CD8-positive, alpha-beta memory T cell (primary cell): Measurements from ENCODE around the gene METRN. TPM values are rescaled to one million over a fixed set of nuclear protein-coding genes. Genes with fewer than 3 reads are reported as not detected.

ENCODE experiments used
- CTCF ChIA-PET: fragments of 350-600 bp; sonication (Branson Sonifier 250); formaldehyde crosslinking; loops from one replicate; lab custom pipeline; 2021; ENCODE audit warnings: antibody characterized with exemption; lab: Charles Lee
- POLR2A ChIA-PET: fragments of 350-600 bp; sonication (Branson Sonifier 250); formaldehyde crosslinking; loops from one replicate; lab custom pipeline; 2021; ENCODE audit warnings: antibody characterized with exemption; lab: Charles Lee
- DNase-seq, 5 donors: peaks; one replicate each; pipeline versions ENCODE4 v3.0.0 to v3.0.0-alpha.2; 2020 to 2022; ENCODE audit warnings: mixed read lengths in 1 of 5
- H3K27ac ChIP-seq: one replicate; pipeline ENCODE4 v1.7.0; 2013; ENCODE audit warnings: low read depth, mild to moderate bottlenecking, low read length, moderate library complexity
- H3K27me3 ChIP-seq: 2 replicates; pipeline ENCODE4 v1.7.0; 2013; ENCODE audit warnings: low read length, mild to moderate bottlenecking; ENCODE audit not compliant: insufficient read depth, poor library complexity, severe bottlenecking
- H3K36me3 ChIP-seq: 2 replicates; pipeline ENCODE4 v1.7.0; 2013; ENCODE audit warnings: mild to moderate bottlenecking, low read length, moderate library complexity; ENCODE audit not compliant: insufficient read depth
- H3K4me1 ChIP-seq: 2 replicates; pipeline ENCODE4 v1.7.0; 2013; ENCODE audit warnings: mild to moderate bottlenecking, low read length, moderate library complexity; ENCODE audit not compliant: insufficient read depth
- H3K4me3 ChIP-seq: 2 replicates; pipeline ENCODE4 v1.7.0; 2013; ENCODE audit warnings: mild to moderate bottlenecking, low read length
- H3K9me3 ChIP-seq: 2 replicates; pipeline ENCODE4 v1.7.0; 2013; ENCODE audit warnings: mild to moderate bottlenecking, low read length
- H3K27ac Mint-ChIP-seq, 8 donors: one replicate each; pipeline ENCODE4 v1.8.0; 2020 to 2021; ENCODE audit warnings: mixed read lengths in 8 of 8, mild to moderate bottlenecking in 6 of 8, inconsistent platforms in 3 of 8, moderate library complexity in 3 of 8
- H3K27me3 Mint-ChIP-seq, 2 donors: one replicate each; pipeline ENCODE4 v1.8.0; 2020 to 2021; ENCODE audit warnings: mixed read lengths in 2 of 2, mild to moderate bottlenecking in 1 of 2, moderate library complexity in 1 of 2
- H3K36me3 Mint-ChIP-seq, 3 donors: one replicate each; pipeline ENCODE4 v1.8.0; 2020 to 2021; ENCODE audit warnings: mixed read lengths in 3 of 3, inconsistent platforms in 1 of 3, mild to moderate bottlenecking in 1 of 3
- H3K4me1 Mint-ChIP-seq, 3 donors: one replicate each; pipeline ENCODE4 v1.8.0; 2020 to 2021; ENCODE audit warnings: mixed read lengths in 3 of 3, inconsistent platforms in 1 of 3, mild to moderate bottlenecking in 1 of 3
- H3K4me3 Mint-ChIP-seq, 7 donors: one replicate each; pipeline ENCODE4 v1.8.0; 2020 to 2021; ENCODE audit warnings: mixed read lengths in 7 of 7, mild to moderate bottlenecking in 6 of 7, moderate library complexity in 4 of 7, inconsistent platforms in 2 of 7
- H3K9me3 Mint-ChIP-seq, 5 donors: one replicate each; pipeline ENCODE4 v1.8.0; 2020 to 2022; ENCODE audit warnings: mixed read lengths in 5 of 5, mild to moderate bottlenecking in 3 of 5, moderate library complexity in 2 of 5, inconsistent platforms in 1 of 5
- polyA plus RNA-seq: library from polyadenylated mRNA; unstranded; fragments of 300-500 nt; fragmentation: Illumina TruSeq; gene quantifications from one replicate; pipeline ENCODE4 v1.2.3, GENCODE V29; 2021
- total RNA-seq, 2 experiments: library from RNA; stranded (reverse); gene quantifications; one replicate each; pipeline ENCODE4 v1.2.3, GENCODE V29; 2021

METRN gene
- total and polyA plus RNA-seq, 3 experiments from 2014 or later = 34.8 to 50.3 (median 38.2) TPM

- peaks cover 0 to 6% of the 10 kb centered on the region in 2 donors for H3K27me3 Mint-ChIP-seq
- no peak for DNase-seq
- Histone ChIP-seq H3K27ac (no peak within 1 kb of the TSS), H3K9me3 (no peaks in the 10 kb centered on the region), H3K27me3 (no peaks in the 10 kb centered on the region), H3K36me3 (peaks cover 4% of the 10 kb centered on the region), H3K4me1 (peaks cover 10% of the 10 kb centered on the region), H3K4me3 (no peak within 1 kb of the TSS)
- no peak within 1 kb of the TSS for H3K27ac Mint-ChIP-seq
- H3K9me3 Mint-ChIP-seq = no peaks in the 10 kb centered on the region
- ChIA-PET CTCF (interaction anchor here (1.2 to 1.3 kb wide), 2 partner anchors 13 to 66 kb away, joined by 3 read pairs; partner anchors contain the start of gene CIAO3), POLR2A (interaction anchor here (1.2 kb wide), 1 partner anchor 29 kb away, joined by 3 read pairs; no protein-coding TSS in a partner anchor)
- H3K36me3 Mint-ChIP-seq = peaks cover 0 to 30% (median 0%) of the 10 kb centered on the region in 3 donors
- H3K4me1 Mint-ChIP-seq = peaks cover 5 to 20% (median 6%) of the 10 kb centered on the region in 3 donors
- peak within 1 kb of the TSS in 5 of 7 donors; percentile 15 to 40 (median 27) for H3K4me3 Mint-ChIP-seq
Observed at GRCh38 chr16:674968-675883, 39.7 kb upstream of the METRN start, which contains the start of gene RHBDL1. Gene RHBDL1 (plus strand): TSS chr16:675671. CDS start chr16:675791, 120 bp downstream.

- H3K4me1 ChIP-seq = peaks cover 13% of the 10 kb centered on the region
- POLR2A ChIA-PET = interaction anchor here (1.1 to 1.2 kb wide), 2 partner anchors 28 to 32 kb away, joined by 3 read pairs; no protein-coding TSS in a partner anchor
Observed at GRCh38 chr16:675884-676564, 38.9 kb upstream of the METRN start.

GRCh38 chr16:676565-676902, 38.4 kb upstream of the METRN start:
- peaks cover 5% of the 10 kb centered on the region for H3K36me3 ChIP-seq
- DNase-seq = no peak
- CTCF ChIA-PET = interaction anchor here (1.2 to 1.3 kb wide), 2 partner anchors 15 to 64 kb away, joined by 3 read pairs; partner anchors contain the start of gene CIAO3
- H3K9me3 ChIP-seq = no peaks in the 10 kb centered on the region
- peaks cover 18% of the 10 kb centered on the region for H3K4me1 ChIP-seq
- POLR2A ChIA-PET = interaction anchor here (1.1 kb wide), 1 partner anchor 33 kb away, joined by 3 read pairs; no protein-coding TSS in a partner anchor
- H3K27me3 Mint-ChIP-seq = peaks cover 0 to 6% of the 10 kb centered on the region in 2 donors
- peaks cover 0 to 28% (median 0%) of the 10 kb centered on the region in 3 donors for H3K36me3 Mint-ChIP-seq
- no peaks in the 10 kb centered on the region for H3K9me3 Mint-ChIP-seq
- H3K4me1 Mint-ChIP-seq = peaks cover 8 to 27% (median 11%) of the 10 kb centered on the region in 3 donors
- peak overlapping the region in 1 of 7 donors; percentile 76 for H3K4me3 Mint-ChIP-seq
- no peaks in the 10 kb centered on the region for H3K27me3 ChIP-seq
- no peak overlapping the region for H3K27ac Mint-ChIP-seq
- H3K4me3 ChIP-seq = no peak overlapping the region
- no peak overlapping the region for H3K27ac ChIP-seq

More at GRCh38 chr16:675884-676564, 38.9 kb upstream of the METRN start:
- H3K36me3 Mint-ChIP-seq = peaks cover 0 to 25% (median 0%) of the 10 kb centered on the region in 3 donors
- H3K27ac Mint-ChIP-seq = no peak overlapping the region
- H3K27me3 Mint-ChIP-seq = peaks cover 0 to 6% of the 10 kb centered on the region in 2 donors
- no peaks in the 10 kb centered on the region for H3K9me3 ChIP-seq
- no peak overlapping the region for H3K4me3 Mint-ChIP-seq
- H3K27ac ChIP-seq = no peak overlapping the region
- H3K4me1 Mint-ChIP-seq = peaks cover 5 to 22% (median 8%) of the 10 kb centered on the region in 3 donors
- no peaks in the 10 kb centered on the region for H3K27me3 ChIP-seq
- H3K36me3 ChIP-seq = peaks cover 4% of the 10 kb centered on the region
- H3K9me3 Mint-ChIP-seq = no peaks in the 10 kb centered on the region
- CTCF ChIA-PET = interaction anchor here (1.2 to 1.3 kb wide), 2 partner anchors 14 to 65 kb away, joined by 3 read pairs; partner anchors contain the start of gene CIAO3
- no peak overlapping the region for H3K4me3 ChIP-seq
- DNase-seq = no peak

- ChIA-PET CTCF (interaction anchor here (1.3 kb wide), 1 partner anchor 15 kb away, joined by 3 read pairs; no protein-coding TSS in a partner anchor), POLR2A (interaction anchor here (1.1 kb wide), 1 partner anchor 33 kb away, joined by 3 read pairs; no protein-coding TSS in a partner anchor)
- H3K27me3 ChIP-seq = no peaks in the 10 kb centered on the region
Observed at GRCh38 chr16:676913-677312, 38.0 kb upstream of the METRN start.

GRCh38 chr16:677316-678190, 37.4 kb upstream of the METRN start:
- Histone ChIP-seq H3K4me1 (peaks cover 24% of the 10 kb centered on the region), H3K27ac (no peak overlapping the region), H3K36me3 (peaks cover 8% of the 10 kb centered on the region), H3K4me3 (no peak overlapping the region), H3K9me3 (no peaks in the 10 kb centered on the region), H3K27me3 (no peaks in the 10 kb centered on the region)
- Mint-ChIP-seq H3K36me3 (peaks cover 0 to 31% (median 2%) of the 10 kb centered on the region in 3 donors), H3K9me3 (no peaks in the 10 kb centered on the region), H3K27me3 (peaks cover 0 to 6% of the 10 kb centered on the region in 2 donors), H3K4me3 (no peak overlapping the region), H3K4me1 (peaks cover 13 to 37% (median 17%) of the 10 kb centered on the region in 3 donors), H3K27ac (no peak overlapping the region)
- no peak for DNase-seq
- ChIA-PET POLR2A (interaction anchor here (1.2 kb wide), 1 partner anchor 9 kb away, joined by 4 read pairs; no protein-coding TSS in a partner anchor), CTCF (no interaction called here)

More at GRCh38 chr16:676913-677312, 38.0 kb upstream of the METRN start:
- peaks cover 0 to 6% of the 10 kb centered on the region in 2 donors for H3K27me3 Mint-ChIP-seq
- peaks cover 0 to 29% (median 0%) of the 10 kb centered on the region in 3 donors for H3K36me3 Mint-ChIP-seq
- Histone ChIP-seq H3K4me1 (peaks cover 22% of the 10 kb centered on the region), H3K4me3 (no peak overlapping the region), H3K9me3 (no peaks in the 10 kb centered on the region), H3K27ac (no peak overlapping the region), H3K36me3 (peaks cover 9% of the 10 kb centered on the region)
- no peaks in the 10 kb centered on the region for H3K9me3 Mint-ChIP-seq
- no peak overlapping the region for H3K27ac Mint-ChIP-seq
- peaks cover 12 to 31% (median 15%) of the 10 kb centered on the region in 3 donors for H3K4me1 Mint-ChIP-seq
- peak in 2 of 5 donors; percentile 38 to 70 for DNase-seq
- peak overlapping the region in 3 of 7 donors; percentile 8 to 76 (median 39) for H3K4me3 Mint-ChIP-seq

- Mint-ChIP-seq H3K4me1 (peaks cover 13 to 45% (median 20%) of the 10 kb centered on the region in 3 donors), H3K27ac (peak overlapping the region in 1 of 8 donors; percentile 79), H3K9me3 (no peaks in the 10 kb centered on the region), H3K27me3 (peaks cover 0 to 6% of the 10 kb centered on the region in 2 donors), H3K36me3 (peaks cover 0 to 28% (median 3%) of the 10 kb centered on the region in 3 donors), H3K4me3 (peak overlapping the region in 2 of 7 donors; percentile 35 to 92)
- Histone ChIP-seq H3K27me3 (no peaks in the 10 kb centered on the region), H3K4me1 (peaks cover 28% of the 10 kb centered on the region), H3K9me3 (no peaks in the 10 kb centered on the region), H3K36me3 (peaks cover 8% of the 10 kb centered on the region), H3K4me3 (no peak overlapping the region), H3K27ac (no peak overlapping the region)
- no peak for DNase-seq
- POLR2A ChIA-PET = interaction anchor here (1.1 to 1.2 kb wide), 2 partner anchors 9 to 17 kb away, joined by 4 to 5 read pairs; no protein-coding TSS in a partner anchor
- CTCF ChIA-PET = interaction anchor here (1.3 kb wide), 1 partner anchor 11 kb away, joined by 7 read pairs; the partner anchor contains the start of gene RHOT2
Observed at GRCh38 chr16:678209-678857, 36.6 kb upstream of the METRN start.
